Lower leg skin (tissue), 3 donors: ENCODE measurements around the gene SLC38A6.

Experiments
- POLR2A ChIP-seq, 2 donors: fragments of 450-650 bp; IDR thresholded peaks; one replicate each; pipeline ENCODE4 v1.6.1; 2016 to 2017; ENCODE audit warnings: antibody characterized with exemption in 2 of 2, mild to moderate bottlenecking in 1 of 2, moderate library complexity in 1 of 2
- TF ChIP-seq, protein P1 (sequence below), 3 donors: fragments of 450-650 bp; IDR thresholded peaks; one replicate each; pipeline ENCODE4 v1.5.1; 2016; ENCODE audit warnings: antibody characterized with exemption in 3 of 3, mild to moderate bottlenecking in 3 of 3, moderate library complexity in 2 of 3

DNA sequence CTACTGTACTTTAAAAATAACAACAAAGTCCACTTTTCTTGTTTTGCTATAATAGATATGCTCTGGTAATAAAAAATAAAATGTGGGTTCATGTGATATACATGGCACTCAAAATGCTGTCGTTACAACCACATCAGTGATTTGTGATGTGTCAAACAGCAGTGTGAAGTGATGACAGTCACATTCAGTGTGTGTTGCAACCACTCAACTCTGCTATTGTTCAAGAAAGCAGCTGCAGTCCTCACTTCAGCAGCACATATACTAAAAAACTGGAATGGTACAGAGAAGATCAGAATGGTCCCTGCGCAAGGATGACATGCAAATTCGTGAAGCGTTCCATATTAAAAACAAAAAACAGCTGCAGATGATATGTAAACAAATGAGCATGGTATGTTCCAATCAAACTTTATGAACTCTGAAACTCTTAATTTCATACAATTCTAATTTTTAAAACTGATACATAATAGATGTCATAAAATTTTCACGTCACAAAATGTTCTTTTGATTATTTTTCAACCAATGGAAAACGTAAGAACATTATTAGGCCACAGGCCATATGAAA, 6.9 kb upstream of the SLC38A6 start:
- TF ChIP-seq, protein P1, sequence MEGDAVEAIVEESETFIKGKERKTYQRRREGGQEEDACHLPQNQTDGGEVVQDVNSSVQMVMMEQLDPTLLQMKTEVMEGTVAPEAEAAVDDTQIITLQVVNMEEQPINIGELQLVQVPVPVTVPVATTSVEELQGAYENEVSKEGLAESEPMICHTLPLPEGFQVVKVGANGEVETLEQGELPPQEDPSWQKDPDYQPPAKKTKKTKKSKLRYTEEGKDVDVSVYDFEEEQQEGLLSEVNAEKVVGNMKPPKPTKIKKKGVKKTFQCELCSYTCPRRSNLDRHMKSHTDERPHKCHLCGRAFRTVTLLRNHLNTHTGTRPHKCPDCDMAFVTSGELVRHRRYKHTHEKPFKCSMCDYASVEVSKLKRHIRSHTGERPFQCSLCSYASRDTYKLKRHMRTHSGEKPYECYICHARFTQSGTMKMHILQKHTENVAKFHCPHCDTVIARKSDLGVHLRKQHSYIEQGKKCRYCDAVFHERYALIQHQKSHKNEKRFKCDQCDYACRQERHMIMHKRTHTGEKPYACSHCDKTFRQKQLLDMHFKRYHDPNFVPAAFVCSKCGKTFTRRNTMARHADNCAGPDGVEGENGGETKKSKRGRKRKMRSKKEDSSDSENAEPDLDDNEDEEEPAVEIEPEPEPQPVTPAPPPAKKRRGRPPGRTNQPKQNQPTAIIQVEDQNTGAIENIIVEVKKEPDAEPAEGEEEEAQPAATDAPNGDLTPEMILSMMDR (IDR thresholded peaks at IDR 0.05): no peak
- TF ChIP-seq POLR2A (IDR thresholded peaks at IDR 0.05): no peak
